GM12872 (cell line): ENCODE measurements around the gene GPR68.

Experiments
- TF ChIP-seq, protein P1 (sequence below): IDR thresholded peaks from 3 replicates; pipeline ENCODE4 v1.5.1; 2011; ENCODE audit warnings: low read depth, mild to moderate bottlenecking, low read length, moderate library complexity; ENCODE audit not compliant: insufficient read depth

The GPR68 gene

GRCh38 chr14:91237219-91237618 lies 7.3 kb downstream of the GPR68 start:
- TF ChIP-seq, protein P1, sequence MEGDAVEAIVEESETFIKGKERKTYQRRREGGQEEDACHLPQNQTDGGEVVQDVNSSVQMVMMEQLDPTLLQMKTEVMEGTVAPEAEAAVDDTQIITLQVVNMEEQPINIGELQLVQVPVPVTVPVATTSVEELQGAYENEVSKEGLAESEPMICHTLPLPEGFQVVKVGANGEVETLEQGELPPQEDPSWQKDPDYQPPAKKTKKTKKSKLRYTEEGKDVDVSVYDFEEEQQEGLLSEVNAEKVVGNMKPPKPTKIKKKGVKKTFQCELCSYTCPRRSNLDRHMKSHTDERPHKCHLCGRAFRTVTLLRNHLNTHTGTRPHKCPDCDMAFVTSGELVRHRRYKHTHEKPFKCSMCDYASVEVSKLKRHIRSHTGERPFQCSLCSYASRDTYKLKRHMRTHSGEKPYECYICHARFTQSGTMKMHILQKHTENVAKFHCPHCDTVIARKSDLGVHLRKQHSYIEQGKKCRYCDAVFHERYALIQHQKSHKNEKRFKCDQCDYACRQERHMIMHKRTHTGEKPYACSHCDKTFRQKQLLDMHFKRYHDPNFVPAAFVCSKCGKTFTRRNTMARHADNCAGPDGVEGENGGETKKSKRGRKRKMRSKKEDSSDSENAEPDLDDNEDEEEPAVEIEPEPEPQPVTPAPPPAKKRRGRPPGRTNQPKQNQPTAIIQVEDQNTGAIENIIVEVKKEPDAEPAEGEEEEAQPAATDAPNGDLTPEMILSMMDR = no peak

DNA sequence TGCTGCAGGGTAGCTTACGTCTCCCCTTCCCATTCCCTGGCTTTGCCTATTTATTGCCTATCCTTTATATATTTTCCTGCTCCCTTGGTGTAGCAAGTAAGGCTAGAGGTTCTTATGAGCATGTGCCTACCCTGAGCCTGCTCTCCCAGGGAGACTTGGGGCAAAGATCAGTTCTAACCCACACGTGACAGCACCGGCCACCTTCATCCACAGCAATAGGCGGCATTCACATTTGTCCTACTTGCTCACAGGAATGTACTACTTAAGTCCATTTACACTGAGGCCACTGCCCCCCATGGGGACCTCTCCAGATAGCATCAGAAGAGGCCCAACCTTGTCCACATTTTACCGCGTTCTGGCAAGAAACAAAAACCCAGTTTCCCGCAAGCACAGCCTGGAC lies 8.7 kb downstream of the GPR68 start:
- TF ChIP-seq, protein P1 = no peak

DNA sequence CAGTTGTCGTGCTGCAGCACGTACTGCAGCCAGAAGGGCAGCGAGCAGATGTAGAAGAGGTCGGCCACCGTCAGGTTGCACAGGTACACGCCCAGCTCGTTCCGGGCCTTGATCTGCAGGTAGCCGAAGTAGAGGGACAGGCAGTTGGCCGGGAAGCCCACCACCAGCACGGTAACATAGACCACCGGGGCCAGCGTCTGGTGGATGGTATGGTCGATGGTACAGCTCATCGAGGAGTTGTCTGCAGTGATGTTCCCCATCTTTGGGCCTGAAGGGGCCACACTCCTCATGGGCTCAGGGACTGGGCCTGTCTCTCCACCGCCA lies 9.8 kb downstream of the GPR68 start:
- TF ChIP-seq, protein P1 = no peak

- TF ChIP-seq, protein P1 = no peak
Measured at GRCh38 chr14:91233936-91234790, 10.3 kb downstream of the GPR68 start.

- TF ChIP-seq, protein P1 = no peak
Measured at GRCh38 chr14:91232603-91233002, 11.9 kb downstream of the GPR68 start.

DNA sequence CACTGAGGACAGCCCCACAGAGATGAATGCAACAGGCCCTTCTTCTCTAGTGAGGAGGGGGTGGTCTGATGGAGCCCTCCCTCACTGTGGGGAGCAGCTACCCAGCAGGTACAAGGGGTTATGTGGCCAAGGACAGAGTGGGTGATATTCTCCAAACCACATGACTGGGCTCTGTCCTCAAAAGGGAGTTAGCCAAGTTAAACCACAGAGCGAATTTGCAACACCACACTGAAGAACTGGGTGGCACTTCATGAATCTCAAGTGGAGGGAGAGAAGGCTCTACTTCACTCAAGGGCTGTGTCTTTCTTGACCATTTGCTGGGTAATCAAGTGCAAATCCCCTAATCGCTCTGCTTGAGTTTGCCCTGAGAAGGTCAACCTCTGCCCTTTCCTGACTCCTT lies 12.5 kb downstream of the GPR68 start:
- TF ChIP-seq, protein P1 = no peak

DNA sequence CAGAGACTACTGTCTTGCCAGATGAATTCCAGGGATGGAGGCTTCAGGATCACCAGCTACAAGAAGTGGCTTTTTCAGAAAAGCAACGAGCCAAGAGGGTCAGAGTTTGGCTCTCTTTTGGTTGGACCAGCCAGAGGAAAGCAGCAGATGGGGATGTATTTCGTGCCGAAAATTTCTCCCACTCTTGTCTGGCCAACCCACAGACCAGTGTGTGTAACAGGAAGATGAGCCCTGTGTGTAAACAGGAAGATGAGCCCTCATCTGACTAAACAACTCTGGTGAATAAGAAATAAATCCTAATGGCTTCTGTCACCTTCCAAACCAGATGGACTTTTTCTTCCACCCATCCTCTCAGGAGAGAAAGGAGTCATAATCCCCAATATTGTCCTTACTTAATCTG lies 13.1 kb downstream of the GPR68 start:
- TF ChIP-seq, protein P1 = no peak
